ENCODE measurements around the gene TMPRSS9.
"Not testable (repeated sequence)": the region's sequence is repeated elsewhere in the genome, so short reads cannot be mapped to it uniquely, and the experiment has no call there.

Gene TMPRSS9

DNA sequence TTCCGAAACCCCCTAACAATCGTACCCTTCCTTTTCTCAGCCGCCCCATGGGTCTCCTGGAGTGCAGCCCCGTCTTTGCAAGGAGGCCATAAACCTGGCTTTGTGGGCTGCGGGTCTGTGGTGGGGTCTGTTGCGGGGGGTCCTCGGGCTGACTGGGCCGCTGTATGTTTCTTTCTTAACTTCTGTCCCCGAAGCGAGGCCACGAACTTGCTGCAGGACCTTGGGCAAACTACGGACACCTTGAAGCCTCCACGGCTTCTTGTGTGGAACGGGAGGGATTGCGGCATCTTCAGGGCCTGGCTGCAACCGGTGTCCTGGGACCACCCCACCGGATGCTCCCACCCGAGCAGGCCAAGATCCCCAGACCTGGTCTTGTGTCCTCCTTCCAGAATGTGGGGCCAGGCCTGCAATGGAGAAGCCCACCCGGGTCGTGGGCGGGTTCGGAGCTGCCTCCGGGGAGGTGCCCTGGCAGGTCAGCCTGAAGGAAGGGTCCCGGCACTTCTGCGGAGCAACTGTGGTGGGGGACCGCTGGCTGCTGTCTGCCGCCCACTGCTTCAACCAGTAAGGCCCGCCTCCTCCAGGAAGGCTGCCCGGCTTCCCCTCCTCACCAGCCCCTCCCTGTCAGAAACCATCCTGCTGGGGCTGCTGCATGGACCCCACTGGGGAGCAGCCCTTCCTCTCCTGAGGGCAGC, 55.4 kb downstream of the TMPRSS9 start:
- H3K4me3 ChIP-seq (ENCODE audit: control insufficient read depth, low read depth, low read length): no peak overlapping the region
- TF ChIP-seq, protein P1, sequence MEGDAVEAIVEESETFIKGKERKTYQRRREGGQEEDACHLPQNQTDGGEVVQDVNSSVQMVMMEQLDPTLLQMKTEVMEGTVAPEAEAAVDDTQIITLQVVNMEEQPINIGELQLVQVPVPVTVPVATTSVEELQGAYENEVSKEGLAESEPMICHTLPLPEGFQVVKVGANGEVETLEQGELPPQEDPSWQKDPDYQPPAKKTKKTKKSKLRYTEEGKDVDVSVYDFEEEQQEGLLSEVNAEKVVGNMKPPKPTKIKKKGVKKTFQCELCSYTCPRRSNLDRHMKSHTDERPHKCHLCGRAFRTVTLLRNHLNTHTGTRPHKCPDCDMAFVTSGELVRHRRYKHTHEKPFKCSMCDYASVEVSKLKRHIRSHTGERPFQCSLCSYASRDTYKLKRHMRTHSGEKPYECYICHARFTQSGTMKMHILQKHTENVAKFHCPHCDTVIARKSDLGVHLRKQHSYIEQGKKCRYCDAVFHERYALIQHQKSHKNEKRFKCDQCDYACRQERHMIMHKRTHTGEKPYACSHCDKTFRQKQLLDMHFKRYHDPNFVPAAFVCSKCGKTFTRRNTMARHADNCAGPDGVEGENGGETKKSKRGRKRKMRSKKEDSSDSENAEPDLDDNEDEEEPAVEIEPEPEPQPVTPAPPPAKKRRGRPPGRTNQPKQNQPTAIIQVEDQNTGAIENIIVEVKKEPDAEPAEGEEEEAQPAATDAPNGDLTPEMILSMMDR (conservative IDR thresholded peaks at IDR 0.05; ENCODE audit: control insufficient read depth, insufficient read depth, low read depth, low read length): no peak
- DNase-seq (ENCODE audit: low read depth): no peak

DNA sequence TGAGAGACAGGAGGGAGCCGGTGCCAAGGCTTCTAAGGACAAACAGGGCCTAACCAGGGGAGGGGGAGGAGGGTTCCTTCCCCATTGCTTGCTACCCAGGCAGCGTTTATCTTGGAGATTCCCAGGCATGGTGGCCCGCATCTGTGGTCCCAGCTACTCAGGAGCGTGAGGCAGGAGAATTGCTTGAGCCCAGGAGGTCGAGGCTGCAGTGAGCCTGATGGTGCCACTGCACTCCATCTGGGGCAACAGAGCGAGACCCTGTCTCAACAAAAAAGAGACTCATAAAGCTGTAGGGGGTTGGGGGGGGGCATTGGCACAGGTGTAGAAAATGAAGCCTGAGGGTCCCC, 55.9 kb downstream of the TMPRSS9 start:
- DNase-seq (ENCODE audit: low read depth): no peak
- no peak overlapping the region for H3K4me3 ChIP-seq (ENCODE audit: control insufficient read depth, low read depth, low read length)
- TF ChIP-seq, protein P1 (conservative IDR thresholded peaks at IDR 0.05; ENCODE audit: control insufficient read depth, insufficient read depth, low read depth, low read length): no peak

DNA sequence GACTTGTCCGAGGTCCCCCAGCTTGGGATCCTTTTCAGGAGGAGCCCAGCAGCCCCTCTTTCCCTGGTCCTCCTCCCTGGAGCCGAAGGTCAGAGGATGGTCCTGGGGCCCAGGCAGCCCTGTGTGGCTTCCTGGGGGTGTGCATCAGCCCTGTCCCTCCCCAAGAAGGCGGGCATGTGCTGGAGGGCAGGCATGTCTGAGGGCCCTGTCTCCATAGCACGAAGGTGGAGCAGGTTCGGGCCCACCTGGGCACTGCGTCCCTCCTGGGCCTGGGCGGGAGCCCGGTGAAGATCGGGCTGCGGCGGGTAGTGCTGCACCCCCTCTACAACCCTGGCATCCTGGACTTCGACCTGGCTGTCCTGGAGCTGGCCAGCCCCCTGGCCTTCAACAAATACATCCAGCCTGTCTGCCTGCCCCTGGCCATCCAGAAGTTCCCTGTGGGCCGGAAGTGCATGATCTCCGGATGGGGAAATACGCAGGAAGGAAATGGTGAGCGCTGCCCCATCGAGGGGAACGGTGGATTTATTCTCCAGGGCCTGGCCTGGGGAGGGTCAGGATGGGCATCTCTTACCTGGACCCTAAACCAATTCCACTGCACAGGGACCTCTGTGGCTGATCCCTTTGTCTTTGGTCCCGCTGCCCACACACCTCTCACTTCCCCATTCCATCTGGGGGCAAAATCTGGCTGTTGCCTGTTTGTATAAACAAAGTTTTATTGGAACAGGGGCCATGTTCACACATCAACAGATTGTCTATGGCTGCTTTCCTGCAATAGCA, 56.4 kb downstream of the TMPRSS9 start:
- no peak overlapping the region for H3K4me3 ChIP-seq (ENCODE audit: control insufficient read depth, low read depth, low read length)
- TF ChIP-seq, protein P1 (conservative IDR thresholded peaks at IDR 0.05; ENCODE audit: control insufficient read depth, insufficient read depth, low read depth, low read length): no peak
- DNase-seq (ENCODE audit: low read depth): no peak

DNA sequence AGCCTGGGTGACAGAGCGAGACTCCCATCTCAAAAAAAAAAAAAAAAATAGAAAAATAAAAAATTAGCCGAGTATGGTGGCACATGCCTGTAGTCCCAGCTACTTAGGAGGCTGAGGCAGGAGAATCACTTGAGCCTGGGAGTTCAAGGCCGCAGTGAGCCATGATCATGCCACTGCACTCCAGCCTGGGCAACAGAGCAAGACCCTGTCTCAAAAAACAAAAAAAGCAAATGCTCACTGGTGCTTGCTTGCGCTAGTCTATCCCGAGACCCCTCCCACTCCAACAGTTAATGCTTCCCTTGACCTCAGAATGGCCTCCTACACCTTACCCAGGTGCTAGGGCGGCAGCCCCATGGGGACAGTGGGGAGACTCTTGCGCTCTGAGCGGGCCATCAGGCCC, 57.4 kb downstream of the TMPRSS9 start:
- H3K4me3 ChIP-seq (ENCODE audit: control insufficient read depth, low read depth, low read length); DNase-seq (ENCODE audit: low read depth): not testable (repeated sequence)

DNA sequence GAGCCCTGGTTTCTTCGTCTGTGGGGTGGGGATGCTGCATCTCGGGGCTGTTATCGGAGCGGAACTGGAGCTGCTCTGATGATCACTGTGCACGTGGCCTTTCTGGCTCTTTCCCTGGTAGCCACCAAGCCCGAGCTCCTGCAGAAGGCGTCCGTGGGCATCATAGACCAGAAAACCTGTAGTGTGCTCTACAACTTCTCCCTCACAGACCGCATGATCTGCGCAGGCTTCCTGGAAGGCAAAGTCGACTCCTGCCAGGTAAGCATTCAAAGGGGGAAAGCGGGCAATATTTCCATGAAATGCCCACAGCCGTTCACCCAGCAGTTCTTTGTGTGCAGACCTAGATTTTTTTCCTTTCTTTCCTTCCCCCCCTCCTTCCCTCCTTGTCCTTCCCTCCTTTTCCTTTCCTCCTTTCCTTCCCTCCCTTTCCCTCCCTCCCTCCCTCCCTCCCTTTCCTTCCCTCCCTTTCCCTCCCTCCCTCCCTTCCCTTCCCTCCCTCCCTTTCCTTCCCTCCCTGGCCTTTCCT, 57.9 kb downstream of the TMPRSS9 start:
- DNase-seq (ENCODE audit: low read depth): no peak
- H3K4me3 ChIP-seq (ENCODE audit: control insufficient read depth, low read depth, low read length): no peak overlapping the region
- TF ChIP-seq, protein P1 (conservative IDR thresholded peaks at IDR 0.05; ENCODE audit: control insufficient read depth, insufficient read depth, low read depth, low read length): no peak

DNA sequence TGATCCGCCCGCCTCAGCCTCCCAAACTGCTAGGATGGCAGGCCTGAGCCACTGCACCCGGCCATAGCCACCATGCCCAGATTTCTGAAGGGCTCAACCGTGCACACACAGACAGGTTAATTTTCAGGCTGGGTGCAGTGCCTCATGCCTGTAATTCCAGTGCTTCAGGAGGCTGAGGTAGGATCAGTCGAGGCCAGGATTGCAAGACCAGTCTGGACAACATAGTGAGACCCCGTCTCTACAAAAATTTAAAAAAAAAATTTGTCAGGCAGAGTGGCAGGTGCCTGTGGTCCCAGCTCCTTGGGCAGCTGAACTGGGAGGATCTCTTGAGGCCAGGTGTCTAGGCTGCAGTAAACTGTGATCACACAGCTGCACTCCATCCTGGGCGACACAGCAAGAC, 59.7 kb downstream of the TMPRSS9 start:
- DNase-seq (ENCODE audit: low read depth): no peak
- H3K4me3 ChIP-seq (ENCODE audit: control insufficient read depth, low read depth, low read length): no peak overlapping the region
- TF ChIP-seq, protein P1 (conservative IDR thresholded peaks at IDR 0.05; ENCODE audit: control insufficient read depth, insufficient read depth, low read depth, low read length): no peak

DNA sequence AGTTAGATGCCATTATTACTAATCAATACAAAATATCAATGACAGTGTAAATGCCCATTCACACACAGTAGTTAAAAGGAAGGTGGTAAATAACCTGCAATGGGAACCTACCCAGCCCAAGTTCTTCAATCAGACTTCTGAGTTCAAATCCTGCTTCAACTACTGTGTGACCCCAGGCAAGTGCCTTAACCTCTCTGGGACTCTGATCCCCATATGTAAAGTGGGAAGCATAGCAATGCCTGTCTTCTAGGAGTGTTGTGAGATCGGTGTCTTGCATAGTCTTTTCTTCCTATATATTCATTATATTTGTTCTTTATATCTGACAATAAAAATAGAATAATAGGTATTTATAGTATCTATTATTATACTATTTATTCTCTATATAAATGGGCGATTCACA, 60.4 kb downstream of the TMPRSS9 start:
- no peak for DNase-seq (ENCODE audit: low read depth)
- TF ChIP-seq, protein P1 (conservative IDR thresholded peaks at IDR 0.05; ENCODE audit: control insufficient read depth, insufficient read depth, low read depth, low read length): no peak
- H3K4me3 ChIP-seq (ENCODE audit: control insufficient read depth, low read depth, low read length): no peak overlapping the region
